ENCODE data around the gene PDE5A.
A peak's percentile ranks its signal among the peaks of the same experiment; 100 is the strongest.

The PDE5A gene

GRCh38 chr4:119493886-119494285 is 134.7 kb downstream of the PDE5A start:
- Histone ChIP-seq H3K27ac (no peak overlapping the region), H3K27me3 (replicated peaks) (no peaks in the 10 kb centered on the region), H3K4me3 (ENCODE audit: low read depth, low read length) (no peak overlapping the region), H3K36me3 (replicated peaks) (peaks cover 2% of the 10 kb centered on the region)
- in situ Hi-C loops (cut with HindIII; ENCODE audit: low pct_ligation_motif_present, low sequenced_read_pairs) = no loop called here
- DNase-seq = no peak
- TF ChIP-seq CTCF (IDR thresholded peaks at IDR 0.05; ENCODE audit: low read depth, low read length, missing control alignments) = no peak

GRCh38 chr4:119493419-119493818 is 135.2 kb downstream of the PDE5A start:
- Histone ChIP-seq H3K36me3 (replicated peaks) (peaks cover 2% of the 10 kb centered on the region), H3K4me3 (ENCODE audit: low read depth, low read length) (no peak overlapping the region), H3K27ac (no peak overlapping the region), H3K27me3 (replicated peaks) (no peaks in the 10 kb centered on the region)
- in situ Hi-C loops (cut with HindIII; ENCODE audit: low pct_ligation_motif_present, low sequenced_read_pairs) = no loop called here
- TF ChIP-seq CTCF (IDR thresholded peaks at IDR 0.05; ENCODE audit: low read depth, low read length, missing control alignments) = no peak
- DNase-seq = no peak

- peak; percentile 35 for DNase-seq
- in situ Hi-C loops (cut with HindIII; ENCODE audit: low pct_ligation_motif_present, low sequenced_read_pairs) = no loop called here
- H3K27ac ChIP-seq = no peak overlapping the region
- H3K27me3 ChIP-seq (replicated peaks) = no peaks in the 10 kb centered on the region
- H3K4me3 ChIP-seq (ENCODE audit: low read depth, low read length) = no peak overlapping the region
- no peaks in the 10 kb centered on the region for H3K36me3 ChIP-seq (replicated peaks)
- peak; percentile 60 for TF ChIP-seq CTCF (IDR thresholded peaks at IDR 0.05; ENCODE audit: low read depth, low read length, missing control alignments)
These were observed 138.3 kb downstream of the PDE5A start for GRCh38 chr4:119490335-119490734.

GRCh38 chr4:119489305-119489704 is 139.3 kb downstream of the PDE5A start:
- in situ Hi-C loops (cut with HindIII; ENCODE audit: low pct_ligation_motif_present, low sequenced_read_pairs) = no loop called here
- H3K36me3 ChIP-seq (replicated peaks) = no peaks in the 10 kb centered on the region
- H3K27ac ChIP-seq = no peak overlapping the region
- no peaks in the 10 kb centered on the region for H3K27me3 ChIP-seq (replicated peaks)
- H3K4me3 ChIP-seq (ENCODE audit: low read depth, low read length) = no peak overlapping the region
- no peak for DNase-seq
- TF ChIP-seq CTCF (IDR thresholded peaks at IDR 0.05; ENCODE audit: low read depth, low read length, missing control alignments) = no peak

GRCh38 chr4:119480331-119480730 is 148.3 kb downstream of the PDE5A start:
- Histone ChIP-seq H3K27me3 (replicated peaks) (no peaks in the 10 kb centered on the region), H3K4me3 (ENCODE audit: low read depth, low read length) (no peak overlapping the region), H3K27ac (no peak overlapping the region), H3K36me3 (replicated peaks) (peaks cover 2% of the 10 kb centered on the region)
- in situ Hi-C loops (cut with HindIII; ENCODE audit: low pct_ligation_motif_present, low sequenced_read_pairs) = no loop called here
- no peak for DNase-seq
- no peak for TF ChIP-seq CTCF (IDR thresholded peaks at IDR 0.05; ENCODE audit: low read depth, low read length, missing control alignments)

- in situ Hi-C loops (cut with HindIII; ENCODE audit: low pct_ligation_motif_present, low sequenced_read_pairs) = no loop called here
- Histone ChIP-seq H3K27me3 (replicated peaks) (no peaks in the 10 kb centered on the region), H3K27ac (no peak overlapping the region), H3K4me3 (ENCODE audit: low read depth, low read length) (no peak overlapping the region), H3K36me3 (replicated peaks) (peaks cover 2% of the 10 kb centered on the region)
- no peak for DNase-seq
- TF ChIP-seq CTCF (IDR thresholded peaks at IDR 0.05; ENCODE audit: low read depth, low read length, missing control alignments) = no peak
These were observed 148.8 kb downstream of the PDE5A start for GRCh38 chr4:119479835-119480234.
